Activated B cell treated with CpG ODN at 0.5 μM for 24 hours (primary cell): ENCODE data around the gene MYD88. TPM values are rescaled to one million over a fixed set of nuclear protein-coding genes. Genes with fewer than 3 reads are reported as not detected.

ENCODE experiments used
- ATAC-seq: fragments of 200-7000 bp; cut with Tn5 transposase; one replicate; pipeline ENCODE4 v1.10.0; 2021; ENCODE audit warnings: low read depth, mild to moderate bottlenecking, moderate library complexity
- CTCF ChIA-PET: fragments of 350-600 bp; sonication (Branson Sonifier 250); formaldehyde crosslinking; loops from one replicate; lab custom pipeline; 2021; ENCODE audit warnings: antibody characterized with exemption; lab: Charles Lee
- POLR2A ChIA-PET: fragments of 350-600 bp; sonication (Branson Sonifier 250); formaldehyde crosslinking; loops from one replicate; lab custom pipeline; 2021; ENCODE audit warnings: antibody characterized with exemption; lab: Charles Lee
- DNase-seq: peaks from one replicate; pipeline ENCODE4 v3.0.0; 2022
- H3K27ac Mint-ChIP-seq: one replicate; pipeline ENCODE4 v1.8.0; 2020; ENCODE audit warnings: mixed read lengths
- H3K27me3 Mint-ChIP-seq: one replicate; pipeline ENCODE4 v1.8.0; 2021; ENCODE audit warnings: mixed read lengths
- H3K36me3 Mint-ChIP-seq: one replicate; pipeline ENCODE4 v1.8.0; 2021; ENCODE audit warnings: low read depth, mixed read lengths
- H3K4me1 Mint-ChIP-seq: one replicate; pipeline ENCODE4 v1.8.0; 2021; ENCODE audit warnings: mixed read lengths
- H3K4me3 Mint-ChIP-seq: one replicate; pipeline ENCODE4 v1.8.0; 2020; ENCODE audit warnings: mild to moderate bottlenecking, mixed read lengths
- H3K9me3 Mint-ChIP-seq: one replicate; pipeline ENCODE4 v1.8.0; 2020; ENCODE audit warnings: mixed read lengths
- CTCF ChIP-seq: fragments of 200-600 bp; IDR thresholded peaks from one replicate; pipeline ENCODE4 v1.8.0; 2022; ENCODE audit warnings: antibody characterized with exemption, mild to moderate bottlenecking
- intact Hi-C: fragments of 100-400 bp; cut with micrococcal nuclease; formaldehyde crosslinking; loops from one replicate; pipeline ENCODE4 v1.15.1; 2024
- total RNA-seq: library from RNA; stranded (reverse); gene quantifications from 2 replicates; pipeline ENCODE4 v1.2.3, GENCODE V29; 2022

The MYD88 gene
- total RNA-seq, 1 donor from 2014 or later, result 62.7 TPM

- ATAC-seq (no peak), DNase-seq (no peak)
- Mint-ChIP-seq H3K27ac (no peak overlapping the region), H3K9me3 (no peaks in the 10 kb centered on the region), H3K36me3 (peaks cover 4% of the 10 kb centered on the region), H3K4me1 (peaks cover 16% of the 10 kb centered on the region), H3K4me3 (no peak overlapping the region), H3K27me3 (no peaks in the 10 kb centered on the region)
- ChIA-PET CTCF (no interaction called here), POLR2A (no interaction called here)
- TF ChIP-seq CTCF, result no peak
- intact Hi-C loops, result no loop called here
Measured at GRCh38 chr3:38114052-38114874, 24.2 kb upstream of the MYD88 start.

GRCh38 chr3:38114875-38115644, 23.4 kb upstream of the MYD88 start:
- CTCF ChIA-PET, result interaction anchor here (0.8 kb wide), 1 partner anchor 123 kb away, joined by 3 read pairs; no protein-coding TSS in a partner anchor
- no peaks in the 10 kb centered on the region for H3K27me3 Mint-ChIP-seq
- H3K27ac Mint-ChIP-seq, result no peak overlapping the region
- H3K36me3 Mint-ChIP-seq, result peaks cover 8% of the 10 kb centered on the region
- ATAC-seq, result no peak
- POLR2A ChIA-PET, result no interaction called here
- no peak for TF ChIP-seq CTCF
- H3K9me3 Mint-ChIP-seq, result no peaks in the 10 kb centered on the region
- intact Hi-C loops, result loop anchor here (5.0 kb wide), 1 partner anchor 112 kb away; no protein-coding TSS in a partner anchor
- peak; percentile 14 for DNase-seq
- H3K4me1 Mint-ChIP-seq, result peaks cover 16% of the 10 kb centered on the region
- no peak overlapping the region for H3K4me3 Mint-ChIP-seq

- Mint-ChIP-seq H3K4me1 (peaks cover 16% of the 10 kb centered on the region), H3K36me3 (peaks cover 15% of the 10 kb centered on the region), H3K27me3 (no peaks in the 10 kb centered on the region), H3K4me3 (no peak overlapping the region), H3K27ac (no peak overlapping the region), H3K9me3 (no peaks in the 10 kb centered on the region)
- intact Hi-C loops, result loop anchor here (5.0 kb wide), 1 partner anchor 111 kb away; no protein-coding TSS in a partner anchor
- CTCF ChIA-PET, result interaction anchor here (0.8 to 3.9 kb wide), 4 partner anchors 21 to 230 kb away, joined by 3 to 32 read pairs (median 8); partner anchors contain the start of genes ACAA1 and XYLB
- TF ChIP-seq CTCF, result no peak
- DNase-seq (peak; percentile 10), ATAC-seq (no peak)
- POLR2A ChIA-PET, result no interaction called here
Measured at GRCh38 chr3:38115645-38116427, 22.6 kb upstream of the MYD88 start.

GRCh38 chr3:38116471-38117162, 21.8 kb upstream of the MYD88 start:
- H3K36me3 Mint-ChIP-seq, result peaks cover 19% of the 10 kb centered on the region
- intact Hi-C loops, result loop anchor here (5.0 kb wide), 1 partner anchor 111 kb away; no protein-coding TSS in a partner anchor
- H3K27ac Mint-ChIP-seq, result no peak overlapping the region
- peaks cover 16% of the 10 kb centered on the region for H3K4me1 Mint-ChIP-seq
- no peak overlapping the region for H3K4me3 Mint-ChIP-seq
- ChIA-PET CTCF (interaction anchor here (1.0 to 3.9 kb wide), 5 partner anchors 21 to 364 kb away, joined by 3 to 32 read pairs (median 9); partner anchors contain the start of genes ACAA1 and XYLB), POLR2A (interaction anchor here (1.3 kb wide), 1 partner anchor 20 kb away, joined by 3 read pairs; the partner anchor contains the start of gene ACAA1)
- TF ChIP-seq CTCF, result no peak
- H3K27me3 Mint-ChIP-seq, result no peaks in the 10 kb centered on the region
- H3K9me3 Mint-ChIP-seq, result no peaks in the 10 kb centered on the region
- ATAC-seq (no peak), DNase-seq (no peak)
